GM06990 (cell line): ENCODE results near the gene ATCAY.

Source experiments
- DNase-seq: peaks from one replicate; pipeline ENCODE4 v3.0.0-alpha.2; 2011; ENCODE audit not compliant: insufficient read length; ENCODE audit errors: extremely low read depth
- H3K27me3 ChIP-seq: replicated peaks from 2 replicates; pipeline ENCODE4 v1.6.0; 2011; ENCODE audit warnings: low read length; ENCODE audit not compliant: control insufficient read depth, insufficient read depth
- H3K36me3 ChIP-seq: 2 replicates; pipeline ENCODE4 v1.5.1; 2011; ENCODE audit warnings: low read length; ENCODE audit not compliant: control insufficient read depth, insufficient read depth
- H3K4me3 ChIP-seq: replicated peaks from 2 replicates; pipeline ENCODE4 v1.5.1; 2011; ENCODE audit warnings: low read depth, mild to moderate bottlenecking, control low read depth, low read length
- TF ChIP-seq, protein P1 (sequence below): IDR thresholded peaks from 2 replicates; pipeline ENCODE4 v1.5.1; 2011; ENCODE audit warnings: low read length, control low read depth, mild to moderate bottlenecking, inconsistent platforms; ENCODE audit not compliant: insufficient read depth, poor library complexity, severe bottlenecking

The ATCAY gene

DNA sequence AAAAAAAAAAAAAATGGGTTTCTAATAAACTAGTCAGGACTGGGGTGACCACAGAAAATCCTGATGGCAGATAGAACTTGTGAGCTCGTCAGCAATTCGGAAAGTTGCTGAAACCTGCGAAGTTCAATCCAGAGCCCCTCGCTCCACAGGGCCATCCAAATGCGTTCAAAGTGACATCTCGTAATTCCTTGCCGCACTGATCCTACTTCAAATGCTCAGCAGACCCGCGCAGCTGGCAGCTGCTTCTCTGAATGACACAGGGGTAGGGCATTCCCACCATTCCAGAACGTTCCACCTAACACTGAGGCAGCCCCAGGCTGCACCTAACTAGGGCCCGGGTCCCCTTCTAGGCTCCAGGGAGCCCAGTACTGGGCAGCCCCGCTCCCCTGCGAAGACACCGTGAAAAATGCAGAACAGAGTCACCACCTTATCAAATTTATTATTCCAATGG, 95.2 kb downstream of the ATCAY start:
- no peak for DNase-seq
- TF ChIP-seq, protein P1, sequence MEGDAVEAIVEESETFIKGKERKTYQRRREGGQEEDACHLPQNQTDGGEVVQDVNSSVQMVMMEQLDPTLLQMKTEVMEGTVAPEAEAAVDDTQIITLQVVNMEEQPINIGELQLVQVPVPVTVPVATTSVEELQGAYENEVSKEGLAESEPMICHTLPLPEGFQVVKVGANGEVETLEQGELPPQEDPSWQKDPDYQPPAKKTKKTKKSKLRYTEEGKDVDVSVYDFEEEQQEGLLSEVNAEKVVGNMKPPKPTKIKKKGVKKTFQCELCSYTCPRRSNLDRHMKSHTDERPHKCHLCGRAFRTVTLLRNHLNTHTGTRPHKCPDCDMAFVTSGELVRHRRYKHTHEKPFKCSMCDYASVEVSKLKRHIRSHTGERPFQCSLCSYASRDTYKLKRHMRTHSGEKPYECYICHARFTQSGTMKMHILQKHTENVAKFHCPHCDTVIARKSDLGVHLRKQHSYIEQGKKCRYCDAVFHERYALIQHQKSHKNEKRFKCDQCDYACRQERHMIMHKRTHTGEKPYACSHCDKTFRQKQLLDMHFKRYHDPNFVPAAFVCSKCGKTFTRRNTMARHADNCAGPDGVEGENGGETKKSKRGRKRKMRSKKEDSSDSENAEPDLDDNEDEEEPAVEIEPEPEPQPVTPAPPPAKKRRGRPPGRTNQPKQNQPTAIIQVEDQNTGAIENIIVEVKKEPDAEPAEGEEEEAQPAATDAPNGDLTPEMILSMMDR, result no peak
- Histone ChIP-seq H3K4me3 (no peak overlapping the region), H3K27me3 (no peaks in the 10 kb centered on the region), H3K36me3 (peaks cover 49% of the 10 kb centered on the region)

DNA sequence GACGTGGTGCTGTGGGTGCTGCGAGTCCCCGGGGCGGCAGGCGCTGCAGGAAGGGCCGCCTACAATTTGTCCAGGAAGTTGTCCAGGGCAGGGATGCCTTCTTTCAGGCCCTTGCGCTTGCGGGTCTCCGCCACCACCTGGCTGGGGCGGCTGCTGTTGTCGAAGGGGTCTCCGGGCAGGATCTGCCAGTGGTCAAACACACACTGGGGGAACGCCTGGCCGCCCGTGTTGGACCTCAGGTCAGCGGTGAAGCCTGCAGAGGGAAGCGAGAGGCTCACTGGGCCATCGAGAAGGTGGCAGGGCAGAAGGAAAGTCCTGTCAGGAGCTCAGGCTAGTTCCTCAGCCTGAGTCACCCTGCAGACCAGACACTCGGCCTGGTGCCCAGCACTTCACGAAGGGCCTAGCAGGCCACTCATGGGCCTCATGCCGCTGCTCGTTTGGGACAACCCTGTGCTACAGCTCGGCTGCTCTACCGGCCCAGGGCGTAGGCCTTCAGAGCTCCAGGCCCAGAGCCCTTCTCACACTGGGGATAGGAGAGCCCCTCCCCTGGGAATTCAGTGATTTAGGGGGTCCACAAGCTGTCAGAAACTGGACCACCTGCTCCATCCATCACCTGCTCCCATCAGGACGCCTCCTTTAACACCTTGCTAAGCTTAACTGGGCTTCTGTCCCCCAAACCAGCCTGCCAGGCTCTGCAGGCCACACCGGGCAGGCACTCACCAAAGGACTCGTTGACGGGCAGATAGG, 96.2 kb downstream of the ATCAY start:
- DNase-seq, result no peak
- TF ChIP-seq, protein P1, result no peak
- Histone ChIP-seq H3K4me3 (no peak overlapping the region), H3K27me3 (no peaks in the 10 kb centered on the region), H3K36me3 (peaks cover 59% of the 10 kb centered on the region)
